ENCODE results near the gene CDH18. TPM values are rescaled to one million over a fixed set of nuclear protein-coding genes. Genes with fewer than 3 reads are reported as not detected.
"Not testable (repeated sequence)": the region's sequence is repeated elsewhere in the genome, so short reads cannot be mapped to it uniquely, and the experiment has no call there.

CDH18 gene
- polyA plus RNA-seq, 5 donors: 0.81 to 1.6 (median 1.0) TPM

- no peak for DNase-seq
These were observed 129.0 kb downstream of the CDH18 start for GRCh38 chr5:19859020-19859419.

GRCh38 chr5:19855931-19856330 is 132.1 kb downstream of the CDH18 start:
- no peak for DNase-seq

GRCh38 chr5:19855453-19855852 is 132.5 kb downstream of the CDH18 start:
- no peak for DNase-seq

- DNase-seq: no peak
These were observed 133.0 kb downstream of the CDH18 start for GRCh38 chr5:19855031-19855430.

- no peak for DNase-seq
These were observed 134.3 kb downstream of the CDH18 start for GRCh38 chr5:19853616-19854240.

GRCh38 chr5:19837536-19838174 is 150.3 kb downstream of the CDH18 start:
- no peak for DNase-seq

GRCh38 chr5:19835442-19835841 is 152.6 kb downstream of the CDH18 start:
- no peak for DNase-seq

- DNase-seq: not testable (repeated sequence)
These were observed 175.3 kb downstream of the CDH18 start for GRCh38 chr5:19812720-19813119.

- DNase-seq: no peak
These were observed 181.2 kb downstream of the CDH18 start for GRCh38 chr5:19806756-19807155.

GRCh38 chr5:19802686-19803085 is 185.3 kb downstream of the CDH18 start:
- no peak for DNase-seq

GRCh38 chr5:19795218-19795617 is 192.8 kb downstream of the CDH18 start:
- DNase-seq: no peak

- DNase-seq: no peak
These were observed 197.1 kb downstream of the CDH18 start for GRCh38 chr5:19790829-19791466.

- DNase-seq: no peak
These were observed 205.4 kb downstream of the CDH18 start for GRCh38 chr5:19782566-19782965.

GRCh38 chr5:19777363-19777762 is 210.6 kb downstream of the CDH18 start:
- no peak for DNase-seq

- not testable (repeated sequence) for DNase-seq
These were observed 211.1 kb downstream of the CDH18 start for GRCh38 chr5:19776886-19777285.

- no peak for DNase-seq
These were observed 216.7 kb downstream of the CDH18 start for GRCh38 chr5:19771174-19771835.

GRCh38 chr5:19770396-19770795 is 217.6 kb downstream of the CDH18 start:
- no peak for DNase-seq

- DNase-seq: no peak
These were observed 220.0 kb downstream of the CDH18 start for GRCh38 chr5:19767987-19768386.

GRCh38 chr5:19753579-19753978 is 234.4 kb downstream of the CDH18 start:
- no peak for DNase-seq

- DNase-seq: no peak
These were observed 236.7 kb downstream of the CDH18 start for GRCh38 chr5:19751326-19751725.

- no peak for DNase-seq
These were observed 242.8 kb downstream of the CDH18 start for GRCh38 chr5:19745247-19745646.

GRCh38 chr5:19739671-19740070 is 248.3 kb downstream of the CDH18 start:
- DNase-seq: peak; percentile 77

- no peak for DNase-seq
These were observed 253.2 kb downstream of the CDH18 start for GRCh38 chr5:19734776-19735175.

Measured in right lung (tissue), 5 donors.